Medulla oblongata (tissue), 1 donor: ENCODE results near the gene FANK1.
"Not testable (repeated sequence)": the region's sequence is repeated elsewhere in the genome, so short reads cannot be mapped to it uniquely, and the experiment has no call there.

Experiments
- DNase-seq: peaks from one replicate; pipeline ENCODE4 v3.0.0-alpha.2; 2015; ENCODE audit errors: extremely low spot score

FANK1 gene

GRCh38 chr10:125928928-125929585 lies 32.7 kb downstream of the FANK1 start:
- no peak for DNase-seq

- DNase-seq, result no peak
Measured at GRCh38 chr10:125929618-125930017, 33.3 kb downstream of the FANK1 start.

GRCh38 chr10:125933693-125934092 lies 37.3 kb downstream of the FANK1 start:
- no peak for DNase-seq

GRCh38 chr10:125936331-125936730 lies 40.0 kb downstream of the FANK1 start:
- no peak for DNase-seq

GRCh38 chr10:125940515-125940914 lies 44.2 kb downstream of the FANK1 start:
- DNase-seq, result no peak

- no peak for DNase-seq
Measured at GRCh38 chr10:125951290-125951689, 54.9 kb downstream of the FANK1 start.

GRCh38 chr10:125953778-125954385 lies 57.5 kb downstream of the FANK1 start:
- no peak for DNase-seq

- DNase-seq, result no peak
Measured at GRCh38 chr10:125955766-125956165, 59.4 kb downstream of the FANK1 start.

GRCh38 chr10:125961743-125962142 lies 65.4 kb downstream of the FANK1 start:
- DNase-seq, result no peak

- no peak for DNase-seq
Measured at GRCh38 chr10:125962200-125962599, 65.8 kb downstream of the FANK1 start.

GRCh38 chr10:125964558-125964957 lies 68.2 kb downstream of the FANK1 start:
- DNase-seq, result no peak

GRCh38 chr10:125967533-125967932 lies 71.2 kb downstream of the FANK1 start:
- DNase-seq, result no peak

GRCh38 chr10:125970077-125970630 lies 73.8 kb downstream of the FANK1 start:
- DNase-seq, result not testable (repeated sequence)

GRCh38 chr10:125976960-125977605 lies 80.7 kb downstream of the FANK1 start:
- DNase-seq, result no peak

- DNase-seq, result no peak
Measured at GRCh38 chr10:125979976-125980375, 83.6 kb downstream of the FANK1 start.

GRCh38 chr10:125980521-125981035 lies 84.2 kb downstream of the FANK1 start:
- DNase-seq, result no peak

- peak; percentile 90 for DNase-seq
Measured at GRCh38 chr10:125982260-125982948, 86.0 kb downstream of the FANK1 start.

- DNase-seq, result no peak
Measured at GRCh38 chr10:125983161-125983560, 86.8 kb downstream of the FANK1 start.

- DNase-seq, result no peak
Measured at GRCh38 chr10:125983656-125984055, 87.3 kb downstream of the FANK1 start.

- DNase-seq, result no peak
Measured at GRCh38 chr10:125984346-125984745, 88.0 kb downstream of the FANK1 start.

- no peak for DNase-seq
Measured at GRCh38 chr10:125984865-125985495, 88.6 kb downstream of the FANK1 start.
